CD4-positive, alpha-beta T cell treated with Interleukin-2 at 100 ng/mL for 4 hours (primary cell): Measurements from ENCODE around the gene CMTM1.
A peak's percentile ranks its signal among the peaks of the same experiment; 100 is the strongest.

ENCODE experiments used
- DNase-seq: peaks from one replicate; pipeline ENCODE4 v3.0.0-alpha.2; 2020; ENCODE audit warnings: low spot score

Gene CMTM1

DNA sequence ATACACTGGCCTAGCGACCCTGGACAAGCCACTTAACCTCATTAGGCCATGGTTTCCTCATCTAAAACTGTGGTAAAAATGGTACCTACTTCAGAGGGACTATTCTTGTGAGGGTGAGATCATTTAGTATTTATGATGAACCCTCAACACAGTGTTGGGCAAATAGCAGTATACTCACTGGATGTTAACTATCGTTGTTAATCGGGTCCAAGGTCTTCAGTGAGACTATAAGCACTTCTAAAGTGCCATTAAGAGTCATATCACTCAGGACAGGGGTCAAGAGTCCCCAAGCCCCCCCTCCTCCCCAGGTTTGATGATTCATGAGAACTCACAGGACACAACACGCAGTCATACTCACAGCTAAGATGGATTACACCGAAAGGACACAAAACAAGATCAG is 27.3 kb upstream of the CMTM1 start:
- DNase-seq: no peak

DNA sequence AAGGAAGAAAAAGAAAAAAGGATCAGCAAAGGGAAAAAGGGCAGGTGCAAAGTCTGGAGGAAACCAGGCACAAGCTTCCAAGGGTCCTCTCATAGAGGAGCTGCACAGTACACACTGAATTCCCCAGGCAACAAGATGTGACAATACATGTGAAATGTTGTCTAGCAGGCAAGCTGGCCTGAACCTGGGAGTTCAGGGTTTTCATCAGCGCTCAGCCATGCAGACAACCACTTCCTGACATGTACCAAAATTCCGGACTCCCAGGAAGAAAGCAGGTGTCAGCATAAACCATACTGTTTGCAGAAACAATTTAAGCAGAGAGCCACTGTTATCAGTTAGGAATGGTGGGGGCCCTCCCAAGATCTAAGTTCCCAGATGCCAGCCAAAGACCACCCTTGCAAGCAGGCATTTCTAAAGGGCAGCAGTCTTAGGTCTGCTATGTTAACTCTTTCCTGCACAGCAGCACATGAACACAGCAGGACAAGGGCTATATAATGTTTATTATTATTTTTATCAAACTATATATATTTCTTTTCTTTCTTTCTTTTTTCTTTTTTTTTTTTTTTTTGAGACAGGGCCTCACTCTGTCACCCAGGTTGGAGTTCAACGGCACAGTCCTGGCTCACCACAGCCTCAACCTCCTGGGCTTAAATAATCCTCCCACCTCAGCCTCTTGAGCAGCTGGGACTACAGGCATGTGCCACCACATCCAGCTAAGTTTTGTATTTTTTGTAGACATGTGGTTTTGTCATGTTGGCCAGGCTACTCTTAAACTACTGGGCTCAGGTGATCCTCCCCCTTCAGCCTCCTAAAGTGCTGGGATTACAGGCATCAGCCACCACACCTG is 26.4 kb upstream of the CMTM1 start:
- DNase-seq: peak; percentile 28

- DNase-seq: no peak
Observed at GRCh38 chr16:66541388-66542355, 24.6 kb upstream of the CMTM1 start.

DNA sequence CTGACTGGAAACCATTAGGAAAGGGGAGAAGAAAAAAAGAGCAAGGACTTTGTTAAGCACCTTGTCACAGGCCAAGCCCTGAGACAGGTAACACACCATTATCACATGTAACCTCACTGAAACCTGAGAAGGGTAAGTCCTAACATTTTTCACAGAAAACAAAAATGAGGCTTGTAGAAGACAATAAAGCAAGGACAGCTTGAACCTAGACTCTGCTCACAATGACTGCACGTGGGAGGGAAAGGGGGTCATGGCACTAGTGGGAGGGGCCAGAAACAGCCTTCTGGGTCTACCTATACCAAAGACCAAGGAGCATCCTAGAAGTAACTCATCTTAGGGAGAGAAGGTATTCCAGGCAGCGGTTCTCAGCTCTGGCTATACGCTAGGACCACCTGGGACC is 23.8 kb upstream of the CMTM1 start:
- DNase-seq: no peak

GRCh38 chr16:66543541-66543940 is 22.7 kb upstream of the CMTM1 start:
- no peak for DNase-seq

DNA sequence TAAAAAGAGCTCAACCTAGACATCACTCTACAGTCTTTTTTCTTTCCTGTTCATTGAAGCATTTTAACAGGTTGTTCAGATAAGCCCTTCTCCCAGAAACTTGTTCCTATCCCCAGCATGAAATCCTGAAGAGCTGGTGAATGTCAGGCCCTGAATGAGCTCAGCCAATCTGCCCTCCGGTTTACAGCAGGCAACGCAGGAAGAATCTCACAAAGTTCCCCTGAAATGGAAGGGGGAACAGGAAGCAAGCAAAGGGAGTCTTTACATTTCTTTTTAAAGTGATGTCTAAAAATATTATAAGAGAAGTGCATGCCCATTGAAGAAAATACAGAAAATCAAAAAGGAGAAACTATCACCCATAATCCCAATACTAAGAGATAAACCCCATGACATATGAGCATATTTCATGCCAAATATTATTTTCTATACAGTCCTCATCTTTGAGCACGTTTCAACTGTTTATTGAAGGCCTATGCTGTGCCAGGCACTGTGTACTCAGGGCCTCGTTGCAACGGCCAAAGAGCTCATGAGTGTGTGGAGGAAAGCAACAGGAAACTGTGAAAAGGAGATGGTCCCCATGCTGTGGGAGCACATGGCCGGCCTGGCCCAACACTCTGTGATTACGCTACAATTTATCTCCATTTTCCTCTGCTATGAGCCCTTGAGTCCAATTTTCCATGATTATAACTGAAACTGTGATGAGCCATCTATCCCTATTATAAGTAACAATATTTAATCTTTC is 22.1 kb upstream of the CMTM1 start:
- DNase-seq: no peak

GRCh38 chr16:66547101-66547989 is 18.9 kb upstream of the CMTM1 start:
- DNase-seq: no peak

GRCh38 chr16:66548068-66548467 is 18.2 kb upstream of the CMTM1 start:
- DNase-seq: no peak

DNA sequence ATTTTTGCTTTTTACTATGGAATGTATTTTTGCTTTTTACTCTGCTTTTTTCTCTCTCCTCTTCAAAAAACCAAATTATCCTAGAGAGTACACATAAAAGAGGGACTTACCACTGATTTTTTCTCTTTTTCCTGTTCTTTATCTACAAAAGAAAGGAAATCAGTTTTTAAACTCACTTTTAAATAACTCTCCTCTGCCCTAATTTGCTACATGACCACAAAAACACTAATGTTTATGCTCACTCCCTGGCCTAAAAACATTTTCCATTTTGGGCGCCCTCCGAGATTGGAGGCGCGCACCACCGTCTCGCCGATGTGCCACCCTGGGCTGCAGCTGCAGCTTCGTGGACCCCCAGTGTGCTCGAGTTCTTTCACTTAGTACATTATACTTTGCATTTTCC is 17.4 kb upstream of the CMTM1 start:
- DNase-seq: no peak

GRCh38 chr16:66549284-66550131 is 16.7 kb upstream of the CMTM1 start, which contains the start of gene TK2:
TSS of gene TK2 (minus strand) at chr16:66550122. CDS start at chr16:66550061, 61 bp downstream.
- peak; percentile 38 for DNase-seq

GRCh38 chr16:66551348-66551759 is 14.9 kb upstream of the CMTM1 start:
- DNase-seq: peak; percentile 71

- no peak for DNase-seq
Observed at GRCh38 chr16:66551788-66552285, 14.4 kb upstream of the CMTM1 start.

DNA sequence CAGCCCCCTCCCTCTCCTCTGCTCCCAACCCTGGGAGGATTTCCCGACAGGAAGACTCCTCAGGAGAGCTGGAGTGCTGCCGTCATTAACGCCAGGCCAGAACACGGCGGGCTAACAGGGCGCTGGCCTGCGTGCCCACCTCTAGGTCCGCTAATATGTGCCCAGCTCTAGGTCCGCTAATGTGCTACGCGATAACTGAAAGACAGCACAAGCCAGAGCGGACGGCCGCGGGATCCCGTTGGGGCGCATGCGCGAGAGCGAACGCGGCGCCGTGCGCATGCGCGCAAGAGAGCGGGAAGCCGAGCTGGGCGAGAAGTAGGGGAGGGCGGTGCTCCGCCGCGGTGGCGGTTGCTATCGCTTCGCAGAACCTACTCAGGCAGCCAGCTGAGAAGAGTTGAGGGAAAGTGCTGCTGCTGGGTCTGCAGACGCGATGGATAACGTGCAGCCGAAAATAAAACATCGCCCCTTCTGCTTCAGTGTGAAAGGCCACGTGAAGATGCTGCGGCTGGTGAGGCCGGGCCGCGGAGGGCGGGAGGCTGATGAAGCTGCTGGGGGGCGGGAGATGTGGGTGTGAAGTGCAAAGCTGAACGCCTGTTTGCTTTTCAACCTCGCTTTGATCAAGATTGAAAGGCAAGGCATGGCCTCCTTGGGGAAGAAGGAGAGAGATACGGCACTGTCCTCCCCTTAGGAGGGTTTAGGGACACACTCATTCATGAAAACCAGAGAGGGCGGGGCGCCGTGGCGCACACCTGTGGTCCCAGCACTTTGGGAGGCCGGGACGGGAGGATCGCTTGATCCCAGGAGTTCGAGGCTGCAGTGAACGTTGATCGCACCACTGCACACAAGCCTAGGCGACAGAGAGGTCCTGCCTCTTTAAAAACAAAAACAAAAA is 13.7 kb upstream of the CMTM1 start, which contains the start of gene CKLF:
Gene CKLF, plus strand, starts transcription at position 291 of the 892 bp plus-strand sequence. Its CDS starts 140 bp downstream, at position 431.
- DNase-seq: peak; percentile 94

DNA sequence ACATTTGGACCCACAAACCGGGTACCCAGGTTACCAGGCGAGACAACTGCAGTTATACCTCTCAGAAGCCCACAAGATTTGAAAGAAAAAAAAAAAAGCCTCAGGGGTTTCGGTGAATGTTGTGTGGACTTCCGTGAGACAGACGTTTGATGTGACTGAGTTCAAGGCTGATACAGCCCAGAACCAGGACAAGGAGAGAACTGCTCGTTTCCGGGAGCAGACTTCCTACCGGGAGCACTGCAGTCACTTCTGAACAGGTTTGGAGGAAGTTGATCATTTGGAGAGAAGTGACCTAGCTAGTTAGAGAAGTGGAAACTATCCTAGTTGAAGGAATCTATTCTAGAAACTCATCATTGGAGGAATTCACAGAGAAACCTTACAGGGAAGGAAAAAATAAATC is 13.0 kb upstream of the CMTM1 start:
- peak; percentile 35 for DNase-seq

GRCh38 chr16:66554021-66554420 is 12.2 kb upstream of the CMTM1 start:
- DNase-seq: no peak

DNA sequence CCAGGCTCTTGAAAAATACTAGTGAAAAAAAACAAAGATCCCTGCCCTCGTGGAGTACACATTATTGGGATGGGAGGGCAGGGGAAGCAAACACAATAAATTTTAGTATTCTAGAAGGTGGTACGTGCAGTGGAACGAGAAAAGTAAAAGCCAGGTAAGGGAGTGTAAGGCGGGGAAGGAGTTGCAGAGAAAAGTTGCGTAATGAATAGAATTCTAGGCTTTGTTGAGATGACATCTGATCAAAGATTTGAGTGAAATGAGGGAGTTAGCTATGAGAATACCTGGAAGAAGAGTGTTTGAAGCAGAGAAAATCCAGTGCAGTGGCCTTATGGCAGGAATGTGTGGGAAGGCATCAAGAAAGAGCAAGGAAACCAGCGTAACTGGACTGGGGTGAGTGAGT is 11.7 kb upstream of the CMTM1 start:
- no peak for DNase-seq

GRCh38 chr16:66560107-66560506 is 6.1 kb upstream of the CMTM1 start:
- DNase-seq: no peak

DNA sequence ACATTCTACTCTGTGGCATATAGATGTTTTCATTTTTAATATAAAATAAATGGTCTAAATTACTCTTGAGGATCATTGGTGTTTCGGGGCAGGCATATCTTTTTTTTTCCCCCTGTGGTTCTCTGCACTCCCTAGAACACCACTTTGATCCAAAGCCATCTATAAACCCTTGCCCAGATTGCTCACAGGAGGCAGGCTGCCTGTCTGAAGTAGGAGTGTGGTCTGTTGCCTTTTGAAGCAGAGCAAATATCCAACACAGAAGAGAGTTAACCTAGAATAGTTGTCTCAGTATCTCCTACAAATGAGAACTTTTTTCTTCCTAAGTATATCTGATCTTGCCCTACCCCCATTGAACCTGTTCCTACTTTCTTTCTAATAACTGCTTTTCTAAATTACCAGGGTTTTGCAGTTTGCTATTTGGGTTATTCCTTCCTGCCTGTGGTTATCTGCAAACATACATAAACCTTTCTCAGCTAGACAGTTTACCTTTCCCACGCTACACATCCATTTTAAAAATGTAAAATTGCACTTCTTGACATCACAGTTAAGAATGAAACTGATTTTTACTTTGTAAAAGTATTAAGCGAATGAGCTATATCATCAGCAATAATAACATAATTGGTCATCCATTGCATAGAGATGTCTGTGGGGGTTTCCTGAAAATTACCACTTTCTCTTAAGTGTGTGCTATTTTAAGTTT is 4.7 kb upstream of the CMTM1 start:
- DNase-seq: no peak
